Osteocyte (in vitro differentiated cells): ENCODE measurements around the gene DENND1A. TPM values are rescaled to one million over a fixed set of nuclear protein-coding genes. Genes with fewer than 3 reads are reported as not detected.

Source experiments
- DNase-seq: peaks from one replicate; pipeline ENCODE4 v3.0.0; 2021; ENCODE audit warnings: mixed read lengths; ENCODE audit not compliant: unreplicated experiment; ENCODE audit errors: extremely low spot score
- H3K27ac Mint-ChIP-seq: one replicate; pipeline ENCODE4 v1.8.0; 2021; ENCODE audit warnings: mild to moderate bottlenecking, mixed read lengths; ENCODE audit not compliant: unreplicated experiment
- H3K27me3 Mint-ChIP-seq: one replicate; pipeline ENCODE4 v1.8.0; 2021; ENCODE audit warnings: mixed read lengths; ENCODE audit not compliant: unreplicated experiment
- H3K36me3 Mint-ChIP-seq: one replicate; pipeline ENCODE4 v1.8.0; 2021; ENCODE audit warnings: mixed read lengths; ENCODE audit not compliant: unreplicated experiment
- H3K4me1 Mint-ChIP-seq: one replicate; pipeline ENCODE4 v1.8.0; 2021; ENCODE audit warnings: mixed read lengths; ENCODE audit not compliant: unreplicated experiment
- H3K4me3 Mint-ChIP-seq: one replicate; pipeline ENCODE4 v1.8.0; 2021; ENCODE audit warnings: mild to moderate bottlenecking, moderate library complexity, mixed read lengths; ENCODE audit not compliant: unreplicated experiment
- H3K9me3 Mint-ChIP-seq: one replicate; pipeline ENCODE4 v1.8.0; 2021; ENCODE audit warnings: mixed read lengths; ENCODE audit not compliant: unreplicated experiment
- CTCF ChIP-seq: fragments of 200-600 bp; sonication (generic); IDR thresholded peaks from 2 replicates; pipeline ENCODE4 v1.5.0; 2021; ENCODE audit warnings: antibody characterized with exemption, mild to moderate bottlenecking, moderate library complexity
- total RNA-seq: library from RNA; stranded (reverse); gene quantifications from 2 replicates; pipeline ENCODE4 v1.2.1, GENCODE V29; 2021

The DENND1A gene
- total RNA-seq, 1 donor from 2014 or later: 19.8 TPM

DNA sequence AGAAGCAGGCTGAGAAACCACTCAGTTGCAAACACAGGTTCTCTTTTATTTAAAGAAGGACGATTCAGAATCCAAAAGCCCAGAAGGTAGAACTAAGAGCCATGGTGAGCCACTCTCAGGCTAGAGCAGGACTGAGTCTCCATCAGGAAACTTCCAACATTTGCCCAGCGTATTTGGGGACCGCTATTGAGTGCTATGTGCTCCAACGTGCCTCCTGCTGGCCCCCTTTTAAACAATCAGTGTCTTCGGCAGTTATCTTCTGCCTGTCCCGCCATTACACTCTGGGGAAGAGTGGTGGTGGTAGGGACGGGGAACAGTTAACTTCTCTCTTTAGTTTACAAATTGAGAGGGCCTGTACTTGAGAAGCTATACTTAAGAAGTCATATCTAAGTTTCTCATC lies 78.1 kb downstream of the DENND1A start:
- Mint-ChIP-seq H3K36me3 (peaks cover 20% of the 10 kb centered on the region), H3K27ac (no peak overlapping the region)

GRCh38 chr9:123848447-123849085 lies 81.4 kb downstream of the DENND1A start:
- H3K27me3 Mint-ChIP-seq: no peaks in the 10 kb centered on the region
- H3K4me1 Mint-ChIP-seq: no peaks in the 10 kb centered on the region
- H3K9me3 Mint-ChIP-seq: peaks cover 32% of the 10 kb centered on the region
- H3K27ac Mint-ChIP-seq: no peak overlapping the region
- H3K4me3 Mint-ChIP-seq: no peak overlapping the region
- no peak for TF ChIP-seq CTCF
- DNase-seq: no peak
- H3K36me3 Mint-ChIP-seq: peaks cover 29% of the 10 kb centered on the region

More for the DNA sequence above, 78.1 kb downstream of the DENND1A start:
- Mint-ChIP-seq H3K27me3 (no peaks in the 10 kb centered on the region), H3K4me3 (no peak overlapping the region), H3K9me3 (peaks cover 18% of the 10 kb centered on the region), H3K4me1 (peaks cover 4% of the 10 kb centered on the region)
- no peak for TF ChIP-seq CTCF
- no peak for DNase-seq

DNA sequence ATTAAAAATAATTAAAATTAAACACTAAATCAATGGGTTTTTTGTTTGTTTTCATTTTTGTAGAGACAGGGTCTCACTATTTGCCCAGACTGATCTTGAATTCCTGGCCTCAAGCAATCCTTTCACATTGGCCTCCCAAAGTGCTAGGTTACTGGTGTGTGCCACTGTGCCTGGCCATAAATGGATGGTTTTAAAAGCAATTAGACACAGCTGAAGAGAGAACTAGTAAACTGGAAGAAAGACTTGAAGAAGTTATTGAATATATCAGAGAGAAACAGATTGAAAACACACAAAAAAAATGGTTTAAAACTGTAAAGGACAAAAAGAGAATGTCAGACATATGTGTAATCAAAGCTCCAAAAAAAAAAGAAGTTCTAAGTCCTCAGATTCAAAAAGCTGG lies 83.0 kb downstream of the DENND1A start:
- DNase-seq: no peak
- peaks cover 29% of the 10 kb centered on the region for H3K36me3 Mint-ChIP-seq
- no peaks in the 10 kb centered on the region for H3K27me3 Mint-ChIP-seq
- no peak for TF ChIP-seq CTCF
- H3K9me3 Mint-ChIP-seq: peaks cover 37% of the 10 kb centered on the region
- H3K27ac Mint-ChIP-seq: no peak overlapping the region
- no peaks in the 10 kb centered on the region for H3K4me1 Mint-ChIP-seq
- no peak overlapping the region for H3K4me3 Mint-ChIP-seq

DNA sequence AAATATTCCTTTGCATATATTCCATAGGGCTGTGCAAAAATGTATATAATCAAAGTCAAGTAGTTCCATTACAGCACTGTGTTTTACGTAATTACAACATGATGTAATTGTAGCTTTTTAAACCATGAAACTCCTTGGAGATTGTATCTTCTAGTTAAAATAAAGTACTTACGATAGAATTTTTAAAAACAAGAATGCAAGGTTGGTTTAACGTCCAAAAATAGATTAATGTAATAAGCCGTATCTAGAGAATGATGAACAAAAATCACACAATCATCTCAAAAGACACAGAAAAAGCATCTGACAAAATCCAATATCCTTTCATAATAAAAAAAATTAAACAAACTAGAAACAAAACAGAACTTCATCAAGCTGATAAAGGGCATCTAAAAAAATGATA lies 86.2 kb downstream of the DENND1A start:
- no peak overlapping the region for H3K4me3 Mint-ChIP-seq
- TF ChIP-seq CTCF: no peak
- H3K27ac Mint-ChIP-seq: no peak overlapping the region
- no peaks in the 10 kb centered on the region for H3K4me1 Mint-ChIP-seq
- H3K27me3 Mint-ChIP-seq: no peaks in the 10 kb centered on the region
- no peak for DNase-seq
- H3K36me3 Mint-ChIP-seq: peaks cover 29% of the 10 kb centered on the region
- H3K9me3 Mint-ChIP-seq: peaks cover 29% of the 10 kb centered on the region

DNA sequence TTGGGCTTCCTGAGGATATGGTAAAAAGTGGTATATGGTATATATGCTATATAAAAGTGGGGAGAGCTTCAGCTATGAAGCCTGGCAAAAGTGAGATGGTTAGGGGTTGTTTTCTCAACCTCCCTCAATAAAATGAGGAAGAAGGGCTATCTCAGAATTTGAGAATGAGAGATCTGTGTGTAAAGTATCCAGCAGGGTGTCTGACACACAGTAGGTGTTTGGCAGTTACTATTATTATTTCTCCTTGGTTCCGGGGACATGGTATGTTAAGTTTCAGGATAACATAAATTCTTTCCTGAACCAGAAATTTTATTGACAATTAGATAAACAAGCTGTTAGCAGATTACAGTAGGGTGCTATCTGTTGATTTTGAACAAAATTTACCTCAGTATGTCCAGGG lies 94.1 kb downstream of the DENND1A start:
- DNase-seq: no peak
- peaks cover 12% of the 10 kb centered on the region for H3K36me3 Mint-ChIP-seq
- TF ChIP-seq CTCF: no peak
- H3K9me3 Mint-ChIP-seq: peaks cover 11% of the 10 kb centered on the region
- no peak overlapping the region for H3K4me3 Mint-ChIP-seq
- no peaks in the 10 kb centered on the region for H3K27me3 Mint-ChIP-seq
- peaks cover 17% of the 10 kb centered on the region for H3K4me1 Mint-ChIP-seq
- no peak overlapping the region for H3K27ac Mint-ChIP-seq
